Loucy (cell line): ENCODE results near the gene RAD51B.

ENCODE experiments used
- H2AFZ ChIP-seq: fragments of 200-600 bp; sonication (generic); 2 replicates; pipeline ENCODE4 v1.6.0; 2016; ENCODE audit warnings: antibody characterized with exemption, mild to moderate bottlenecking, low read length, moderate library complexity
- H3F3A ChIP-seq: fragments of 200-600 bp; 2 replicates; pipeline ENCODE4 v1.6.0; 2016; ENCODE audit warnings: antibody characterized with exemption, low read depth, mild to moderate bottlenecking
- H3K27me3 ChIP-seq: fragments of 200-600 bp; sonication (generic); 2 replicates; pipeline ENCODE4 v1.6.1; 2014; ENCODE audit warnings: low read length, mild to moderate bottlenecking; ENCODE audit not compliant: insufficient read depth, poor library complexity, severe bottlenecking
- H3K36me3 ChIP-seq: fragments of 200-600 bp; sonication (generic); 2 replicates; pipeline ENCODE4 v1.6.1; 2016; ENCODE audit warnings: low read length; ENCODE audit not compliant: insufficient read depth
- H3K4me1 ChIP-seq: fragments of 200-600 bp; sonication (generic); 2 replicates; pipeline ENCODE4 v1.5.1; 2014; ENCODE audit warnings: low read length, mild to moderate bottlenecking; ENCODE audit not compliant: insufficient read depth, poor library complexity, severe bottlenecking
- H3K4me2 ChIP-seq: fragments of 200-600 bp; sonication (generic); 2 replicates; pipeline ENCODE4 v1.6.0; 2014; ENCODE audit warnings: antibody characterized with exemption, low read length, low read depth, mild to moderate bottlenecking; ENCODE audit not compliant: poor library complexity, severe bottlenecking
- H3K4me3 ChIP-seq: fragments of 200-600 bp; sonication (generic); 2 replicates; pipeline ENCODE4 v1.5.1; 2014; ENCODE audit warnings: low read length, mild to moderate bottlenecking, mixed read lengths; ENCODE audit not compliant: poor library complexity, severe bottlenecking
- H3K79me2 ChIP-seq: fragments of 200-600 bp; sonication (generic); 2 replicates; pipeline ENCODE4 v1.6.1; 2014; ENCODE audit warnings: low read length; ENCODE audit not compliant: insufficient read depth
- H3K9ac ChIP-seq: fragments of 200-600 bp; sonication (generic); 2 replicates; pipeline ENCODE4 v1.6.0; 2014; ENCODE audit warnings: mild to moderate bottlenecking, low read depth, low read length, moderate library complexity; ENCODE audit not compliant: poor library complexity, severe bottlenecking
- H3K9me2 ChIP-seq: fragments of 200-600 bp; sonication (generic); replicated peaks from 2 replicates; pipeline ENCODE4 v1.6.1; 2016; ENCODE audit warnings: low read depth, low read length, mixed read lengths
- H3K9me3 ChIP-seq: fragments of 200-600 bp; sonication (generic); 2 replicates; pipeline ENCODE4 v1.6.1; 2014; ENCODE audit warnings: mild to moderate bottlenecking, antibody characterized with exemption, low read length, low read depth; ENCODE audit not compliant: insufficient read depth
- H4K20me1 ChIP-seq: fragments of 200-600 bp; sonication (generic); 2 replicates; pipeline ENCODE4 v1.6.0; 2014; ENCODE audit warnings: antibody characterized with exemption, low read length, mild to moderate bottlenecking; ENCODE audit not compliant: insufficient read depth, poor library complexity, severe bottlenecking
- CTCF ChIP-seq: fragments of 200-600 bp; sonication (generic); conservative IDR thresholded peaks from 2 replicates; pipeline ENCODE4 v1.5.1; 2014; ENCODE audit warnings: mild to moderate bottlenecking, antibody characterized with exemption, low read length
- EZH2phosphoT487 ChIP-seq: fragments of 200-600 bp; IDR thresholded peaks from 2 replicates; pipeline ENCODE4 v1.6.1; 2018; ENCODE audit warnings: antibody characterized with exemption, mild to moderate bottlenecking, moderate library complexity, borderline replicate concordance

The RAD51B gene

GRCh38 chr14:68335312-68335711 lies 515.7 kb downstream of the RAD51B start:
- no peaks in the 10 kb centered on the region for H3K9me2 ChIP-seq
- H3F3A ChIP-seq, result no peaks in the 10 kb centered on the region
- TF ChIP-seq EZH2phosphoT487 (no peak), CTCF (no peak)
- H3K4me1 ChIP-seq, result peaks cover 24% of the 10 kb centered on the region
- no peaks in the 10 kb centered on the region for H3K79me2 ChIP-seq
- no peak overlapping the region for H3K4me2 ChIP-seq
- H3K36me3 ChIP-seq, result no peaks in the 10 kb centered on the region
- H3K9me3 ChIP-seq, result no peaks in the 10 kb centered on the region
- no peak overlapping the region for H3K4me3 ChIP-seq
- H3K9ac ChIP-seq, result no peak overlapping the region
- H4K20me1 ChIP-seq, result no peaks in the 10 kb centered on the region
- no peaks in the 10 kb centered on the region for H3K27me3 ChIP-seq
- H2AFZ ChIP-seq, result no peak overlapping the region

GRCh38 chr14:68336165-68336564 lies 516.6 kb downstream of the RAD51B start:
- Histone ChIP-seq H3K4me3 (no peak overlapping the region), H3K9ac (no peak overlapping the region), H3K9me3 (no peaks in the 10 kb centered on the region), H3K27me3 (no peaks in the 10 kb centered on the region), H3K4me1 (peaks cover 25% of the 10 kb centered on the region), H3K79me2 (no peaks in the 10 kb centered on the region), H2AFZ (no peak overlapping the region), H3K9me2 (no peaks in the 10 kb centered on the region), H4K20me1 (no peaks in the 10 kb centered on the region), H3K4me2 (no peak overlapping the region), H3K36me3 (no peaks in the 10 kb centered on the region), H3F3A (no peaks in the 10 kb centered on the region)
- TF ChIP-seq EZH2phosphoT487 (no peak), CTCF (no peak)

- Histone ChIP-seq H3K9me3 (no peaks in the 10 kb centered on the region), H3K9me2 (no peaks in the 10 kb centered on the region), H3K36me3 (no peaks in the 10 kb centered on the region), H3K27me3 (no peaks in the 10 kb centered on the region), H2AFZ (no peak overlapping the region), H3K4me2 (no peak overlapping the region), H3K9ac (no peak overlapping the region), H3K4me1 (peaks cover 36% of the 10 kb centered on the region), H3K4me3 (no peak overlapping the region), H3F3A (no peaks in the 10 kb centered on the region), H4K20me1 (no peaks in the 10 kb centered on the region), H3K79me2 (no peaks in the 10 kb centered on the region)
- no peak for TF ChIP-seq EZH2phosphoT487
- TF ChIP-seq CTCF, result no peak
Observed at GRCh38 chr14:68337279-68337678, 517.7 kb downstream of the RAD51B start.
